ENCODE results near the gene CATSPERB. TPM values are rescaled to one million over a fixed set of nuclear protein-coding genes. Genes with fewer than 3 reads are reported as not detected.
"Not testable (repeated sequence)": the region's sequence is repeated elsewhere in the genome, so short reads cannot be mapped to it uniquely, and the experiment has no call there.

Gene CATSPERB
- total and polyA plus RNA-seq, 2 donors (not counting 1 experiment from before 2014, with no cell fraction given), result not detected

- H3K27ac ChIP-seq (ENCODE audit: insufficient read depth, low read length), result no peak overlapping the region
- TF ChIP-seq CTCF (conservative IDR thresholded peaks at IDR 0.05 in 1 of 2, IDR thresholded peaks at IDR 0.05 in 1 of 2; ENCODE audit: low read depth in 1 of 2, low read length in 2 of 2) (no peak), EZH2 (IDR thresholded peaks at IDR 0.05; ENCODE audit: low read length, missing control alignments) (no peak)
- H3K4me1 ChIP-seq (ENCODE audit: control insufficient read depth, extremely low read depth, insufficient read depth, low read length), result no peaks in the 10 kb centered on the region
- H3K27me3 ChIP-seq (ENCODE audit: control insufficient read depth, insufficient read depth, low read length), result no peaks in the 10 kb centered on the region
- H4K20me1 ChIP-seq (ENCODE audit: control insufficient read depth, extremely low read depth, insufficient read depth, low read length), result no peaks in the 10 kb centered on the region
- H3K9ac ChIP-seq (ENCODE audit: insufficient read depth, low read length), result no peak overlapping the region
- no peak overlapping the region for H3K4me3 ChIP-seq (replicated peaks in 1 of 4; ENCODE audit: control extremely low read depth in 1 of 4, insufficient read depth in 1 of 4, low read depth in 3 of 4, low read length in 4 of 4)
- H3K4me2 ChIP-seq (ENCODE audit: extremely low read depth, insufficient read depth, low read length), result no peak overlapping the region
- H3K9me3 ChIP-seq (ENCODE audit: control insufficient read depth, insufficient read depth, low read depth, low read length), result no peaks in the 10 kb centered on the region
- H3K36me3 ChIP-seq (ENCODE audit: control insufficient read depth, insufficient read depth, low read length), result no peaks in the 10 kb centered on the region
- H2AFZ ChIP-seq (ENCODE audit: low read length), result no peak overlapping the region
- no peaks in the 10 kb centered on the region for H3K79me2 ChIP-seq (ENCODE audit: control insufficient read depth, insufficient read depth, low read length)
- no peak for DNase-seq (ENCODE audit: low read depth in 2 of 2)
These were observed 52.6 kb downstream of the CATSPERB start for GRCh38 chr14:91679273-91679672.

- H3K9ac ChIP-seq (ENCODE audit: insufficient read depth, low read length); H3K4me3 ChIP-seq (replicated peaks in 1 of 4; ENCODE audit: control extremely low read depth in 1 of 4, insufficient read depth in 1 of 4, low read depth in 3 of 4, low read length in 4 of 4); H3K4me2 ChIP-seq (ENCODE audit: extremely low read depth, insufficient read depth, low read length); H3K4me1 ChIP-seq (ENCODE audit: control insufficient read depth, extremely low read depth, insufficient read depth, low read length); H3K27ac ChIP-seq (ENCODE audit: insufficient read depth, low read length); H3K79me2 ChIP-seq (ENCODE audit: control insufficient read depth, insufficient read depth, low read length); H3K9me3 ChIP-seq (ENCODE audit: control insufficient read depth, insufficient read depth, low read depth, low read length); H4K20me1 ChIP-seq (ENCODE audit: control insufficient read depth, extremely low read depth, insufficient read depth, low read length); H3K27me3 ChIP-seq (ENCODE audit: control insufficient read depth, insufficient read depth, low read length); DNase-seq (ENCODE audit: low read depth in 2 of 2); H2AFZ ChIP-seq (ENCODE audit: low read length); H3K36me3 ChIP-seq (ENCODE audit: control insufficient read depth, insufficient read depth, low read length): not testable (repeated sequence)
These were observed 54.2 kb downstream of the CATSPERB start for GRCh38 chr14:91677687-91678086.

GRCh38 chr14:91674911-91675310 is 57.0 kb downstream of the CATSPERB start:
- Histone ChIP-seq H3K9me3 (ENCODE audit: control insufficient read depth, insufficient read depth, low read depth, low read length) (no peaks in the 10 kb centered on the region), H3K27ac (ENCODE audit: insufficient read depth, low read length) (no peak overlapping the region), H3K79me2 (ENCODE audit: control insufficient read depth, insufficient read depth, low read length) (no peaks in the 10 kb centered on the region), H2AFZ (ENCODE audit: low read length) (no peak overlapping the region), H3K4me2 (ENCODE audit: extremely low read depth, insufficient read depth, low read length) (no peak overlapping the region), H3K9ac (ENCODE audit: insufficient read depth, low read length) (no peak overlapping the region), H4K20me1 (ENCODE audit: control insufficient read depth, extremely low read depth, insufficient read depth, low read length) (no peaks in the 10 kb centered on the region), H3K36me3 (ENCODE audit: control insufficient read depth, insufficient read depth, low read length) (no peaks in the 10 kb centered on the region), H3K27me3 (ENCODE audit: control insufficient read depth, insufficient read depth, low read length) (no peaks in the 10 kb centered on the region), H3K4me1 (ENCODE audit: control insufficient read depth, extremely low read depth, insufficient read depth, low read length) (no peaks in the 10 kb centered on the region), H3K4me3 (replicated peaks in 1 of 4; ENCODE audit: control extremely low read depth in 1 of 4, insufficient read depth in 1 of 4, low read depth in 3 of 4, low read length in 4 of 4) (no peak overlapping the region)
- TF ChIP-seq EZH2 (IDR thresholded peaks at IDR 0.05; ENCODE audit: low read length, missing control alignments), result no peak
- TF ChIP-seq CTCF (conservative IDR thresholded peaks at IDR 0.05 in 1 of 2, IDR thresholded peaks at IDR 0.05 in 1 of 2; ENCODE audit: low read depth in 1 of 2, low read length in 2 of 2), result no peak
- DNase-seq (ENCODE audit: low read depth in 2 of 2), result no peak
